ENCODE measurements around the gene CAMK2D. TPM values are rescaled to one million over a fixed set of nuclear protein-coding genes. Genes with fewer than 3 reads are reported as not detected.

Gene CAMK2D
- polyA plus RNA-seq, 3 donors = 10.4 to 30.6 (median 19.6) TPM

DNA sequence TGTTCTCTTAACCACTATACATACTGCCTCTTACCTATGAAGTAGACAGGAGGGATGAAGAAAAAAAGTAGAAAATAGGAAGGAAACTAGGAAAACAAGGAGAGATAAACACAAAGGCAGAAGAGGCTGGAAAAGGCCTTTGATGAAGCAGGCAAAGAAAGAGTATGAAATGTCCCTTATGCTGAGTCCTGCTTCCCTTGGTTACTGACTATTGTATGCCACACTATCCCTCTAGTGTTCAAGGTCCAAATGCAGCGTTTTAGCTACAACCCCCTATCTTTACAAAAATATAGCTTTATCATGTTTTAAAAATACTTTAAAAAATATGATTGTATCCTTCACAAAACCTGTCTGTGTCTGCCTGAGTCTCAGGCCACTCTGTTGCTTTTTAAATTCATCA is 233.1 kb downstream of the CAMK2D start:
- Mint-ChIP-seq H3K4me1 (no peaks in the 10 kb centered on the region), H3K36me3 (peaks cover 8 to 23% of the 10 kb centered on the region in 2 donors), H3K27me3 (ENCODE audit: low read depth in 3 of 3) (no peaks in the 10 kb centered on the region), H3K27ac (no peak overlapping the region), H3K4me3 (no peak overlapping the region), H3K9me3 (peaks cover 0 to 2% (median 0%) of the 10 kb centered on the region in 7 donors)
- WGBS (ENCODE audit: insufficient coverage) = no CpG with 5 or more reads among the region's 1 CpG
- no peaks in the 10 kb centered on the region for H3K79me2 ChIP-seq (ENCODE audit: insufficient read depth, low read length)
- no peak overlapping the region for H3K4me3 ChIP-seq (replicated peaks in 1 of 3; ENCODE audit: low read depth in 2 of 3, low read length in 3 of 3)
- H3K4me2 ChIP-seq (replicated peaks; ENCODE audit: extremely low read depth, low read length, poor library complexity, severe bottlenecking) = no peak overlapping the region
- intact Hi-C loops (cut with micrococcal nuclease) = no loop called here
- H3K27me3 ChIP-seq (ENCODE audit: control insufficient read depth in 2 of 2, insufficient read depth in 2 of 2, low read length in 2 of 2) = no peaks in the 10 kb centered on the region
- no peak overlapping the region for H3K27ac ChIP-seq (ENCODE audit: low read depth in 1 of 2, low read length in 2 of 2)
- TF ChIP-seq, protein P1, sequence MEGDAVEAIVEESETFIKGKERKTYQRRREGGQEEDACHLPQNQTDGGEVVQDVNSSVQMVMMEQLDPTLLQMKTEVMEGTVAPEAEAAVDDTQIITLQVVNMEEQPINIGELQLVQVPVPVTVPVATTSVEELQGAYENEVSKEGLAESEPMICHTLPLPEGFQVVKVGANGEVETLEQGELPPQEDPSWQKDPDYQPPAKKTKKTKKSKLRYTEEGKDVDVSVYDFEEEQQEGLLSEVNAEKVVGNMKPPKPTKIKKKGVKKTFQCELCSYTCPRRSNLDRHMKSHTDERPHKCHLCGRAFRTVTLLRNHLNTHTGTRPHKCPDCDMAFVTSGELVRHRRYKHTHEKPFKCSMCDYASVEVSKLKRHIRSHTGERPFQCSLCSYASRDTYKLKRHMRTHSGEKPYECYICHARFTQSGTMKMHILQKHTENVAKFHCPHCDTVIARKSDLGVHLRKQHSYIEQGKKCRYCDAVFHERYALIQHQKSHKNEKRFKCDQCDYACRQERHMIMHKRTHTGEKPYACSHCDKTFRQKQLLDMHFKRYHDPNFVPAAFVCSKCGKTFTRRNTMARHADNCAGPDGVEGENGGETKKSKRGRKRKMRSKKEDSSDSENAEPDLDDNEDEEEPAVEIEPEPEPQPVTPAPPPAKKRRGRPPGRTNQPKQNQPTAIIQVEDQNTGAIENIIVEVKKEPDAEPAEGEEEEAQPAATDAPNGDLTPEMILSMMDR (IDR thresholded peaks at IDR 0.05) = no peak
- peaks cover 0 to 5% of the 10 kb centered on the region in 2 donors for H3K36me3 ChIP-seq (replicated peaks in 1 of 2; ENCODE audit: control insufficient read depth in 1 of 2, insufficient read depth in 2 of 2, low read length in 2 of 2)
- no peaks in the 10 kb centered on the region for H4K20me1 ChIP-seq (ENCODE audit: insufficient read depth, low read length)
- H3K9ac ChIP-seq (ENCODE audit: insufficient read depth, low read length, poor library complexity, severe bottlenecking) = no peak overlapping the region
- no peaks in the 10 kb centered on the region for H3K9me3 ChIP-seq (replicated peaks in 1 of 2; ENCODE audit: control insufficient read depth in 1 of 2, insufficient read depth in 1 of 2, low read length in 2 of 2)
- H2AFZ ChIP-seq (ENCODE audit: insufficient read depth, low read depth, low read length, poor library complexity, severe bottlenecking) = no peak overlapping the region
- DNase-seq = no peak
- no peaks in the 10 kb centered on the region for H3K4me1 ChIP-seq (ENCODE audit: control insufficient read depth in 1 of 2, insufficient read depth in 2 of 2, low read length in 2 of 2)

DNA sequence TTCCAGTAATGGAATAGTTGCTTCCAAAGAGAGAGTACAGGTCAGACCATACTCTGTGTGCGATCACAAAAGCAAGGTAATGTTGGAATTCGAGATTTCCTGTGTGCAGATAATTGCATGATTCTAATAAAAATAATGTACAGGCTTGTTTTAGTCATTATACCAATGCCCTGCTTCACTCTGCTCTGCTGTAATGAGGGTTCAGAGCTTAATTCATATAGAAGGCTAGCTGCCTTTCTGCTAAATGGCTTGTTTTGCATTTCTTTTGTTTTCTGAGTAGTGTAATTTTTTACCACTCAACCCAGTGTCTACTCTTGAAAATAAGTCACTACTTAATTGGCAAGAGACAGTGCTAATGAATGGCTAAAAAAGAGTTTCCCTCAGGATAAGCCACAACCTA is 236.0 kb downstream of the CAMK2D start:
- Histone ChIP-seq H2AFZ (ENCODE audit: insufficient read depth, low read depth, low read length, poor library complexity, severe bottlenecking) (no peak overlapping the region), H3K27me3 (ENCODE audit: control insufficient read depth in 2 of 2, insufficient read depth in 2 of 2, low read length in 2 of 2) (no peaks in the 10 kb centered on the region), H3K79me2 (ENCODE audit: insufficient read depth, low read length) (no peaks in the 10 kb centered on the region), H3K4me3 (replicated peaks in 1 of 3; ENCODE audit: low read depth in 2 of 3, low read length in 3 of 3) (no peak overlapping the region), H3K4me1 (ENCODE audit: control insufficient read depth in 1 of 2, insufficient read depth in 2 of 2, low read length in 2 of 2) (no peaks in the 10 kb centered on the region), H3K27ac (ENCODE audit: low read depth in 1 of 2, low read length in 2 of 2) (no peak overlapping the region), H3K9me3 (replicated peaks in 1 of 2; ENCODE audit: control insufficient read depth in 1 of 2, insufficient read depth in 1 of 2, low read length in 2 of 2) (no peaks in the 10 kb centered on the region), H4K20me1 (ENCODE audit: insufficient read depth, low read length) (no peaks in the 10 kb centered on the region), H3K4me2 (replicated peaks; ENCODE audit: extremely low read depth, low read length, poor library complexity, severe bottlenecking) (no peak overlapping the region), H3K36me3 (replicated peaks in 1 of 2; ENCODE audit: control insufficient read depth in 1 of 2, insufficient read depth in 2 of 2, low read length in 2 of 2) (peaks cover 0 to 3% of the 10 kb centered on the region in 2 donors), H3K9ac (ENCODE audit: insufficient read depth, low read length, poor library complexity, severe bottlenecking) (no peak overlapping the region)
- Mint-ChIP-seq H3K4me1 (no peaks in the 10 kb centered on the region), H3K36me3 (peaks cover 5 to 15% of the 10 kb centered on the region in 2 donors), H3K27me3 (ENCODE audit: low read depth in 3 of 3) (no peaks in the 10 kb centered on the region), H3K4me3 (no peak overlapping the region), H3K27ac (no peak overlapping the region), H3K9me3 (peaks cover 0 to 2% (median 0%) of the 10 kb centered on the region in 7 donors)
- no CpG with 5 or more reads among the region's 2 CpGs for WGBS (ENCODE audit: insufficient coverage)
- intact Hi-C loops (cut with micrococcal nuclease) = no loop called here
- TF ChIP-seq, protein P1 (IDR thresholded peaks at IDR 0.05) = no peak
- no peak for DNase-seq

All from CD14-positive monocyte (primary cell).